ENCODE measurements around the gene PPFIA3. TPM values are rescaled to one million over a fixed set of nuclear protein-coding genes. Genes with fewer than 3 reads are reported as not detected.
A peak's percentile ranks its signal among the peaks of the same experiment; 100 is the strongest.

The PPFIA3 gene
- total RNA-seq, 1 experiment from 2014 or later, result 4.9 TPM

- H3K27ac Mint-ChIP-seq (ENCODE audit: unreplicated experiment), result no peak overlapping the region
- no peaks in the 10 kb centered on the region for H3K9me3 Mint-ChIP-seq (ENCODE audit: low read depth, unreplicated experiment)
- CTCF ChIA-PET, result interaction anchor here (0.6 to 0.7 kb wide), 2 partner anchors 66 to 382 kb away, joined by 3 to 5 read pairs; no protein-coding TSS in a partner anchor
- H3K4me1 Mint-ChIP-seq (ENCODE audit: low read depth, unreplicated experiment), result peaks cover 14% of the 10 kb centered on the region
- intact Hi-C loops (cut with micrococcal nuclease; ENCODE audit: unreplicated experiment), result no loop called here
- no peak overlapping the region for H3K4me3 Mint-ChIP-seq (ENCODE audit: low read depth, unreplicated experiment)
- DNase-seq, result no peak
- BruUV-seq (replicated peaks), result no TSS peak
- TF ChIP-seq CTCF (IDR thresholded peaks at IDR 0.05; ENCODE audit: unreplicated experiment), result no peak
- peaks cover 91% of the 10 kb centered on the region for H3K36me3 Mint-ChIP-seq (ENCODE audit: insufficient read depth, unreplicated experiment)
- H3K27me3 Mint-ChIP-seq (ENCODE audit: unreplicated experiment), result no peaks in the 10 kb centered on the region
Measured at GRCh38 chr19:49091391-49092038, 27.8 kb upstream of the PPFIA3 start.

GRCh38 chr19:49092686-49093085 lies 26.7 kb upstream of the PPFIA3 start:
- BruUV-seq (replicated peaks), result no TSS peak
- Mint-ChIP-seq H3K9me3 (ENCODE audit: low read depth, unreplicated experiment) (no peaks in the 10 kb centered on the region), H3K36me3 (ENCODE audit: insufficient read depth, unreplicated experiment) (peaks cover 91% of the 10 kb centered on the region), H3K4me3 (ENCODE audit: low read depth, unreplicated experiment) (no peak overlapping the region), H3K4me1 (ENCODE audit: low read depth, unreplicated experiment) (peaks cover 2% of the 10 kb centered on the region), H3K27ac (ENCODE audit: unreplicated experiment) (no peak overlapping the region), H3K27me3 (ENCODE audit: unreplicated experiment) (no peaks in the 10 kb centered on the region)
- TF ChIP-seq CTCF (IDR thresholded peaks at IDR 0.05; ENCODE audit: unreplicated experiment), result no peak
- CTCF ChIA-PET, result no interaction called here
- intact Hi-C loops (cut with micrococcal nuclease; ENCODE audit: unreplicated experiment), result no loop called here
- no peak for DNase-seq

GRCh38 chr19:49094505-49095482 lies 24.6 kb upstream of the PPFIA3 start:
- DNase-seq, result no peak
- intact Hi-C loops (cut with micrococcal nuclease; ENCODE audit: unreplicated experiment), result loop anchor here (5.0 kb wide), 1 partner anchor 113 kb away; no protein-coding TSS in a partner anchor
- CTCF ChIA-PET, result interaction anchor here (0.6 to 0.8 kb wide), 5 partner anchors 41 to 233 kb away, joined by 3 to 5 read pairs (median 4); no protein-coding TSS in a partner anchor
- Mint-ChIP-seq H3K36me3 (ENCODE audit: insufficient read depth, unreplicated experiment) (peaks cover 91% of the 10 kb centered on the region), H3K27me3 (ENCODE audit: unreplicated experiment) (no peaks in the 10 kb centered on the region), H3K4me1 (ENCODE audit: low read depth, unreplicated experiment) (no peaks in the 10 kb centered on the region), H3K9me3 (ENCODE audit: low read depth, unreplicated experiment) (no peaks in the 10 kb centered on the region), H3K4me3 (ENCODE audit: low read depth, unreplicated experiment) (no peak overlapping the region), H3K27ac (ENCODE audit: unreplicated experiment) (no peak overlapping the region)
- BruUV-seq (replicated peaks), result no TSS peak
- TF ChIP-seq CTCF (IDR thresholded peaks at IDR 0.05; ENCODE audit: unreplicated experiment), result no peak

DNA sequence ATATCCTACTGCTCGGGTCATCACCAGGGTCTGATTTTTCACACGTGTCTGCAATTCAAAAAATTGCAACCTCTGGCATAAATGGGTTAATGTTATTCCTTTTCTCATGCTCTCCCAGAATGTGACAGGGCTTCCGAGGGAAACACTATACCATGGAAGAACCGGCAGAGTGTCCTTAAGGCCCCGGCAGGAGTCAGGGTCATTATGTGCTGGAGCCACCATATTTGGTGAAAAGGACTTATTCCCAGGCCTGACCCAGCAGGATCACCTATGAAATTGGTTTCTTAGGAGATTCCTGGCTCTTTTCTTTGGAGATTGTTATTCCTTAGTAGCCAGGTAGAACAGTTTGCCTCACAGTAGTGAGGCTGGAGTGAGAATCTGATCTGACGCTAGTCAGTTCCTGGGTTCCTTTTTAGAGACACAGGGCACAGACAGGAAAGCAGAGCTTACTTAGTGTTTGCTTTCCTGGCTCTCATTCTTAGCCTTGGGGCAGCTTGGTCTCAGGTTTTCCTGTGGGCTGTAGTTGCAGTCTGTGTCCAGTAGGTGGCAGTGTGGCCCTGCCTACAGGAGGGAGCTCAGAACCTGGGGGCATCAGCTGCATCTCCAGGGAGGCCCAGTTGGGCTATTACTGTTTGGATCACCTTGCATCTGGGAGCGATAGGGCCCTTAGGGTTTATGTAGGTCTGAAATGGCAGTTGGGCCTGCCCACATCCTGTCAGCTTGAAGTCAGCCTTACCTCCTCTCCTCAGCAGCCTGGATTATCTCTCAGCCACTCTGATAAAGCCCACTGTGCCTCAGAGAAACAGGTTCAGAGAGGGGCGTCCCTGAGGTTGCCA lies 21.7 kb upstream of the PPFIA3 start:
- Mint-ChIP-seq H3K4me3 (ENCODE audit: low read depth, unreplicated experiment) (no peak overlapping the region), H3K9me3 (ENCODE audit: low read depth, unreplicated experiment) (no peaks in the 10 kb centered on the region), H3K36me3 (ENCODE audit: insufficient read depth, unreplicated experiment) (peaks cover 83% of the 10 kb centered on the region), H3K4me1 (ENCODE audit: low read depth, unreplicated experiment) (peaks cover 7% of the 10 kb centered on the region), H3K27me3 (ENCODE audit: unreplicated experiment) (no peaks in the 10 kb centered on the region), H3K27ac (ENCODE audit: unreplicated experiment) (no peak overlapping the region)
- peak; percentile 85 for DNase-seq
- peak; percentile 99 for TF ChIP-seq CTCF (IDR thresholded peaks at IDR 0.05; ENCODE audit: unreplicated experiment)
- intact Hi-C loops (cut with micrococcal nuclease; ENCODE audit: unreplicated experiment), result loop anchor here (5.0 kb wide), 1 partner anchor 110 kb away; no protein-coding TSS in a partner anchor
- CTCF ChIA-PET, result interaction anchor here (0.5 to 2.1 kb wide), 28 partner anchors 9 to 509 kb away, joined by 3 to 85 read pairs (median 5); partner anchors contain the start of genes GYS1, LIN7B, PIH1D1 and PPFIA3
- BruUV-seq (replicated peaks), result no TSS peak
